GM12872 (cell line): ENCODE data around the gene JAM2.

Experiments used
- CTCF ChIP-seq: IDR thresholded peaks from 3 replicates; pipeline ENCODE4 v1.5.1; 2011; ENCODE audit warnings: low read depth, mild to moderate bottlenecking, low read length, moderate library complexity; ENCODE audit not compliant: insufficient read depth

Gene JAM2

GRCh38 chr21:25676451-25676850 lies 37.4 kb downstream of the JAM2 start:
- no peak for TF ChIP-seq CTCF

GRCh38 chr21:25682382-25682781 lies 43.3 kb downstream of the JAM2 start:
- no peak for TF ChIP-seq CTCF

- TF ChIP-seq CTCF = no peak
Observed at GRCh38 chr21:25687787-25688186, 48.7 kb downstream of the JAM2 start.

- no peak for TF ChIP-seq CTCF
Observed at GRCh38 chr21:25688275-25689155, 49.5 kb downstream of the JAM2 start.

- TF ChIP-seq CTCF = no peak
Observed at GRCh38 chr21:25689226-25689625, 50.2 kb downstream of the JAM2 start.

- no peak for TF ChIP-seq CTCF
Observed at GRCh38 chr21:25691976-25692375, 52.9 kb downstream of the JAM2 start.

- TF ChIP-seq CTCF = no peak
Observed at GRCh38 chr21:25700741-25701140, 61.7 kb downstream of the JAM2 start.

- no peak for TF ChIP-seq CTCF
Observed at GRCh38 chr21:25701529-25701928, 62.5 kb downstream of the JAM2 start.
